ENCODE data around the gene UBIAD1.
"Not testable (repeated sequence)": the region's sequence is repeated elsewhere in the genome, so short reads cannot be mapped to it uniquely, and the experiment has no call there.

UBIAD1 gene, protein sequence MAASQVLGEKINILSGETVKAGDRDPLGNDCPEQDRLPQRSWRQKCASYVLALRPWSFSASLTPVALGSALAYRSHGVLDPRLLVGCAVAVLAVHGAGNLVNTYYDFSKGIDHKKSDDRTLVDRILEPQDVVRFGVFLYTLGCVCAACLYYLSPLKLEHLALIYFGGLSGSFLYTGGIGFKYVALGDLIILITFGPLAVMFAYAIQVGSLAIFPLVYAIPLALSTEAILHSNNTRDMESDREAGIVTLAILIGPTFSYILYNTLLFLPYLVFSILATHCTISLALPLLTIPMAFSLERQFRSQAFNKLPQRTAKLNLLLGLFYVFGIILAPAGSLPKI

DNA sequence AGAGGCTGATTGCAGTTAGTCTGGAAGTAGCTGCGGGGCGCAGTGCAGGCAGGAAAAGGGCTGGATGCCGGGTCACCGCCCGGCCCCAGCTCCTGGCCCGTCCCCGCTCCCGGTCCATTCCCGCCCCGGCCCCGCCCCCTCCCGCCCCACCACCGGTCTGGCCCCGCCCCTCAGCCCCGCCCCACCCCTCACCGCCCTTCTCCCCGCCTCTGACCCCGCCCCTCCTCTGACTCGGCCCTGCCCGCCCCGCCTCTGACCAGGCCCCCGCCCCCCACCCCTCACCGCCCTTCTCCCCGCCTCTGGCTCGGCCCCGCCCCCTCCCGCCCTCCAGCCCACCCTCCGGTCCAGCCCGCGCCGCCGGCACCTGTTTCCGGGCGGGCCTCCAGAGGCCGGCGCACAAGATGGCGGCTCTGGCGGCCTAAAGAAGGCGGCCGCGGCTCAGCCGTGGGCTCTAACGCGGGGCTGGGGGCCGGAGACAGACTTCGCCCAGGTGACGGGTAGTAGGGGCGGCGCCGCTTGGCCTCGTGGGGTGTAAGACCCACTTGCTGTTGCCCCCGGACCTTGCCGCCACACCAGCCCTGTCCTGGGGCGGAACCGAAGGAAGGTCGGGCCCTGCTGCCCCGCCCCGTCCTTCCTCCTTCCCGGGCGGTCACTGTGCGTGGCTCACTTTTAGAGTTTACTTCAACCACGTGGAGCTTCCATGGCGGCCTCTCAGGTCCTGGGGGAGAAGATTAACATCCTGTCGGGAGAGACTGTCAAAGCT lies at the start of gene UBIAD1:
TSS of gene UBIAD1 (plus strand) at position 367 of the 763 bp plus-strand sequence. CDS start at position 701, 334 bp downstream.
- peak; percentile 86 for DNase-seq (ENCODE audit: low spot score)

DNA sequence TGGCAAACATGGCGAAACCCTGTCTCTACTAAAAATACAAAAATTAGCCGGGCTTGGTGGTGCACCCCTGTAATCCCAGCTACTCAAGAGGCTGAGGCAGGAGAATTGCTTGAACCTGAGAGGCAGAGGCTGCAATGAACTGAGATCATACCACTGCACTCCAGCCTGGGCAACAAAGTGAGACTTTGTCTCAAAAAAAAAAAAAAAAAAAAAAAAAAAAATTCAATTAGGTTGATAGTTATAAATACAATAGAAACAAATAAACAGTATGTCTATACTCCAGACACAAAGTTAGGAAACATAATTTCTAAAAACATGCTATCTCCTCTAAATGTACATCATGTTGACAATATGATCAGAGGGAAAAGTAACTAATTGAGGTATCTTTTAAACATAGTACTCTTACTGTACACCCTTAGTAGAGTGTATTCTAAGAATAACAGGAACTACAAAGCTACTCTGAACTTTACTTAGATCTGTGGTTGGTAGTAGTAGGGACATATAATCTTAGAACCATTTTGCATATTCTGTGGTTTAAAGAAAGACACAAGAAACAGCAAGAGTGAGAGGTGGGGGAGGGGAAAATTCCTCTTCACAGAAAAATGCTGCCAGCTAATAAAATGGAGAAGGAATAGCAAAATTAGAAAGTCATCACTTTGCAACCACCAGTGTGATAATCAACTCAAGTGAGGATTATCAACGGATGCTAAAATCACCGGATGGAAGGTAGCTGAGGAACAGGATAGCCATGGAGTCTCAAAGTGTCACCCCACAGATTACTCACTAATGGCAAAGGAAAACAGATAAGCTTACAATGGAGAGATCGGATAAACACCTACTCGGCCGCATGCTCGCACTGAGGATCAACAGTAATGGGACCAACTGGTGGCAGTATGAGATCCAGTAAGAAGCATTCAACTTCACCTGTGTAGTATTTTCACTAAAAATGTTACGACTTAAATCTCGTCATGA lies 45.6 kb upstream of the UBIAD1 start:
- no peak for DNase-seq (ENCODE audit: low spot score)

DNA sequence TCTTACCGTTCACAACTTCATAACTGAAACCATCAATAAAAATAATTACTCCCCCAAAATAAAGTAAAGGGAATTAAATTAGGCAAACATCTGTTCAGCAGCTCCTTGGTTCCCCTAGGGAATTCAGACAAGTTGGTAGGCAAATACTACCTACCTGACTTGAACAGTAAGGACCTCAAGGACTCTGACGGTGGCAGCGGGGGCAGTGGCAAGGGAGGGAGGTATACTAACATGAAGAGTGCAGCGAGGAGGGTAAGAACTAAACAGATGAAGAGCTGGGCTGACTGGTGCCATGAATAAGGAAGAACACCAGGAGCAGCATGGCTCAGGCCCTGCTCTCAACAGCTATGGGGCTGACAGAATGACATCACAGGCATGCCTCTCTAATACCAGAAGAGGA lies 43.8 kb upstream of the UBIAD1 start:
- no peak for DNase-seq (ENCODE audit: low spot score)

DNA sequence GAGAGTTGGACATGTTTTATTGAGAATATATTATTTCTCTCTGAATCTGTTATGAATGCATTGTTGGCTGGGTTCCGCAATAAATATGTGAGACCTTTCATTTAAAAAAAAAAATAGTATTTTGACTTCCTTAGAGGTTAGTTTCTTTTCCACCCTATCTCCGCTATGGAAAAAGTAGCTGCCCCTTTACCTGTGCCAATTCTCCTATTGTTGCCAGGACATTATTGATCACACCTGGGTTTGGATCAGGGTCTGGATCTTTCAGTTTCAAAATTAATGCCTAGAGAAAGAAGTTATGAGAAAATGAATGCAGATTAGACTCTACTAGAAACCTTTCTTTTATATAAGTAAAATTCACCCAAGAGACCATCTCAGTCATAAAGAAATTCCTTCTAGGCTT lies 39.8 kb upstream of the UBIAD1 start:
- DNase-seq (ENCODE audit: low spot score), result no peak

DNA sequence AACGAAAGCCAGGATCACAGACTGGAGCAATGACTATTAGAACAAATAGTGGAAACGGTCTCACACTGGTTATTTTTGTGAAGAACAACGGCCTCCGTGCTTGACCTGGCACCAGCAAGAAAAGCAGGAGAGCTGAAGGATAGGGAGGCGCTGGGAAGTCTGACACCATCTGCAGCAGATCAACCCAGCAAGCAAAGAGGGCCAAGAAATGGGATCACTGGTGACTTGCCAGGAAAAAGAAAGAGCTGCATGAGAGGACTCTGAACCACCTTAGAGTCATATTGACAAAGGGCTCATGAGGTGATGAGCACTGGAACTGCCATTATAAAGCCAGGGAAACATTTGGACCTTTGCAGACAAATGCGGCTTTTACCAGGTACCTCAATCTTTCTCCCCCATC lies 35.6 kb upstream of the UBIAD1 start:
- no peak for DNase-seq (ENCODE audit: low spot score)

DNA sequence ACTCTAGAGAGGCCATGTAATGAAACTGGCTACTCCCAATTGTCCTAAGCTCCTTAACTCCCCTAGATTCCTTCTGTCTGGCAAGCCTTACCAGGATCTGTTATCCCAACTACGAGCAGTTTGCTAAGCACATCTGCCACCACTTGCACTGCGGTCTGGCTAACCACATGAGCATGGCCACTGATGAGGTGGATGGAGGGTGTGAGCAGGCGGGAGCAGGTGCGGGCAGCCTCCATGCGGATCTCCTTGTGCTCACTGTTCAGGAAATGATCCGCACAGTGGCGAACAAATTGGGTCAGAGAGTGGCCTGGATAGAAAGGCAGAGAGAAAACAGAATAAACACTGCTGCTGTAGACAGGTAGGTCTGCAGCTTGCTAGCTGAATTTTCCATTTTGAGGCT lies 34.7 kb upstream of the UBIAD1 start:
- DNase-seq (ENCODE audit: low spot score), result no peak

DNA sequence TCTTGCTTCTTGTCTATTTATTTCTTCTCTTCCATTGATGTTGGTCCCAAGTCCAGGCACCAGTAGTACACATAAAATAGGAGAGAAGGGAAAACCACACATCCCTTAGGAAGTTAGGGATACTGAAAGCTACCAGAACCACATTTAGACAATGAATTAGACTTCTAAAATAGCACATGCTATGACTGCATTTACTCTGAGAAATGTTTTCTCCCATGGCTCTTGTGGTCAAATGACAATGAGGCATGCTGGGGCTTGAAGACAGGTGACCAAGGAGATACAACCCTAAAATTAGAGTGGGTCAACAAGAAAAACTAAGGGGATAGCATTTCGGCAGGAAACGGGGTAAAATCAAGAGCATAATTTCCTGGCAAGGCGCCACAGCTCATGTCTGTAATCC lies 27.8 kb upstream of the UBIAD1 start:
- DNase-seq (ENCODE audit: low spot score), result no peak

DNA sequence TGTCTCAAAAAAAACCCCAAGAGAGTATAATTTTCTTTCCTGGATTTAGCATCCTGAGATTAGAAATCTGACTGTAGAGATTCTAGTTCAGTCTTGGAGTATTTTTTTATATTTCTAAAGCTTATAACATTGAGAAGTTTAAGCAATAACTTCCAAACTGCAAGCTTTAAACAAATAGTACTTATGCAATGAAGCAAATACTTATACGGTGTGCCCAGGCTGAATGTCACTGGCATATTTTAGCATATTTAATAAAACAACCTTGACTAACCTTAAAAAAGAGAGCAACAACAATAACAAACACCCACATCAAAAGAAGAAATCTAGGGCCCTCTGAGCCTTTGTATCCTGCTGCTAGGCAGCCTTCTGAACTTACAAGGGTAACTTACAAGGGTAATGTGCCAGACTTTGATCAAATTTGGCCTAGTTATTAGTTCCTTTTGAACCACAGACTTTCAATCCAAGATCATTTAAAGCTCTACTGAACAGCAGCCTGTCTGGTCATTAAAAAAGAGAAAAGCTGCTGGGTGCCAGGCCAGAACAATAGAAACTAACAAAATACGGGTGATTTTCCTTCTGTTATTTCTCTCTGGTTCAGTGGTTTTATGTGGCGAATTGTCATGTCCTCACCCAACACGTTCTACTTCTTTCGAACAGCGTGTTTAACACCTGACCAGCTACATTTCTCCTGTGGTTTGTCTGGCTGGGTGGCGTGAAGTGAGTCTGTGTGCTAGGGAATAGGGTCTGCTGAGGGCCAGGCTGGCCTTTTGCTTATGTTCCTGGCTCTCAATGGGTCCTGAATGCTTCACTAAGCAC lies 26.9 kb upstream of the UBIAD1 start:
- DNase-seq (ENCODE audit: low spot score), result no peak

DNA sequence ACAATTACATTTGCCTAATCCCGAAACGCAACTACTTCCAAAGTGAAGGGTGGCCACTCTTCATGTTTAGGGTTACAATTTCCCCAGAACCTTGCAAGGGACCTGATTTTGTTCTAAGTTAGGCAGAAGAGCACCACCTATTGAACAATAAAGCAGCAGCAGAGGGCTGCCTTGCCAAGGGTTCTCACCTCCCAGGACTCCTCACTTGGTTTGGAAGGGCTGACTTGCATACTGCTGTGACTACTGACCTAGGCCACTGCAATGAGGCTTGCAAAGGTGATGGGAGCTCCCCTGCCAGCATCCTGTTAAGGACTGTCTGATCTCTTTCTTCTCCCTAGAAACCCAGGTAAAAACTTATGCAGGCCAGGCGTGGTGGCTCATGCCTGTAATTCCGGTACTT lies 24.8 kb upstream of the UBIAD1 start:
- no peak for DNase-seq (ENCODE audit: low spot score)

DNA sequence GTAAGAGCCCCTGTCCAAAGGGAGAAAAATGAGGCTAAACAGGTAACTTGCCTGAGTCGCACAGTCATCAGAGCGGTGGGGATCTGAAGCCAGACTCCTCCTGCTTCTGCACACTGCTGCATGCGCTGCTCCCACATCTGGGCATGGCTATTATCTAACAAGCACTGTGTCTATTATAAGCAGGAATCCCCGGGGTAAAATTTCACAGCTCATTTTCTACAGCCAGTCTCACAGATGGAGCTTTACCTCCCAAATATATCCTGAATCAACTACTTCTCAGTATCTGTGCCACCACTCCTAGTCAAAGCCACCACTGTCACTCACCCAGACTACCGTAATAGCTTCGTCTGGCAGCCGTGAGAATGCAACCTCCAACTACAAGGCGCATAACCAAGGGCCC lies 20.5 kb upstream of the UBIAD1 start:
- no peak for DNase-seq (ENCODE audit: low spot score)

DNA sequence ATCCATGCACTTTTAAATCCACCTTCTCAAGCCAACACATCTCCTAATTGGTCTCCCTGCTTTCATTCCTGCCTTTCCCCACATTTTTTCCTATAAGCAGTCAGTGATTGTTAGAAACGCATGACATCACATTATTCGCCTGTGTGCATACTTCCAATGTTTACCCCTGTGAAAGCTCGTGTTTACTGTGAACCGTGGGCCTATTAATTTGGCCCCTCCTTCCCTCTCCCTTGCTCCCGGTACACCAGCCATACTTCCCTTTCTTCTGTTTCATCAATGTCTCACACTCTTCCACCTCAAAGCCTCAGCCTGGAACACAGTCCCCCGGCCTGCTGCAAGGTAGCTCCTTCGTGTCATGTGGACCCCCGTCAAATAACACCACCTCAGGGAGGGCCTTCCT lies 19.8 kb upstream of the UBIAD1 start:
- DNase-seq (ENCODE audit: low spot score), result no peak

DNA sequence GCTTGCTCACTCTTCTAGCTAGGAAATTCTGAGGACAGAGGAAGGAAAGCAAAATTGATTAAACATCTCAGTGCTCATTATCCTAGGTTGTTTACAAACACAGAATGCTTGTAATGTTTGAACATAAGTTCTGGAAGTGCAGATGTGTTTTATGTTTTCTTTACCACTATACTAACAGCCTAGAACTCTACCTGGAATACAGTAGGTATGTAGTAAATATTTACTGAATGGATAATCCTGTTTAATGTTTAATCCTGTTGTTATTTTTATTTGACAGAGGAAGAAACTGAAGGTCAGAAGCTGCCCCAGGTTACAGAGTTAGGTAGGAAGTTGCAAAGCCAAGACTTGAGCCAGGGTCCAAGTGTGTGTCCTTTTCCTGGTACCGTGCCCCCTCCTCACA lies 16.7 kb upstream of the UBIAD1 start:
- DNase-seq (ENCODE audit: low spot score), result no peak

DNA sequence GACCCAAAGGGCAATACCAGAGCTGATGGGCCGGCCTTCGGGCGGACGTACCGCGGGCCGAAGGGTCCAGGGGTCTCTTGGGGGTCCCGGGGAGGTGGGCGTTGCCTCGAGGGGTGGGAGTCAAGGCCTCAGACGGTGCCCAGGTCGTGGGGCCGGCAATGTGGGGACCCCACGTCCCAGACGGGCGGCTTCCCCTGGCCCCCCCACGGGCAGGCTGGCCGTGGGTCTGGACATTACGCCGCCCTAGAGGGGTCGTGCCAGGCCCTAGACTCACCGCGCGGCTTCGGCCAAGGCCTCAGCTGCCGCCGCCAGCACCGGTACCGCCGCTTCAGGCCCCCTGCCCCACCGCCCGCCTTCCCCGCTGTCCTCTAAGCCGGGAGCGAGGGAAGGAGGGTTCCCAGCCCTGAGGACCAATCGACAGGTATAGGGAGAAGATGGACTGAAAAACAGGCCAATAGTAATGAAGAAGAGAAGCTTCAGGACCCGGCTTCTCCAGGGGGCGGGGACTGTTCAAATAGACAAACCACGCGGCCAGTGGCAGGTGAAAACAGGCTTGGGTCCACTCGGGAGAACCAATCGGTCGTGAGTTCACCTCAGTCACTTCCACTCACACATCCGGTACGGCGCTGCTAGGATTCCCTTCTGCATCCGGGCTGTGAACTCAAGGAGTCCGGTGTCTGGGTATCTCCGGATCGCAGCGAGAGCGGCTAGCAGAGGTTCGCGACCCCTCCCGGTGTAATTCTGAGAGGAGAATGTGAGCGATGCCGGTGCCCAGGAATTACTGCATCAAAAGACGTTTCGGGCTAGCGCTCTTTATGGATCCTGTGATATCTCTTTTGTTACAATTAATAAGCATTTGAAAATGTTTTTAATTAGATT lies 10.6 kb upstream of the UBIAD1 start, which contains the start of gene MTOR:
TSS of gene MTOR (minus strand) at position 381 of the 879 bp plus-strand sequence. CDS start 3,142 bp downstream, outside the sequence.
- peak; percentile 100 for DNase-seq (ENCODE audit: low spot score)

DNA sequence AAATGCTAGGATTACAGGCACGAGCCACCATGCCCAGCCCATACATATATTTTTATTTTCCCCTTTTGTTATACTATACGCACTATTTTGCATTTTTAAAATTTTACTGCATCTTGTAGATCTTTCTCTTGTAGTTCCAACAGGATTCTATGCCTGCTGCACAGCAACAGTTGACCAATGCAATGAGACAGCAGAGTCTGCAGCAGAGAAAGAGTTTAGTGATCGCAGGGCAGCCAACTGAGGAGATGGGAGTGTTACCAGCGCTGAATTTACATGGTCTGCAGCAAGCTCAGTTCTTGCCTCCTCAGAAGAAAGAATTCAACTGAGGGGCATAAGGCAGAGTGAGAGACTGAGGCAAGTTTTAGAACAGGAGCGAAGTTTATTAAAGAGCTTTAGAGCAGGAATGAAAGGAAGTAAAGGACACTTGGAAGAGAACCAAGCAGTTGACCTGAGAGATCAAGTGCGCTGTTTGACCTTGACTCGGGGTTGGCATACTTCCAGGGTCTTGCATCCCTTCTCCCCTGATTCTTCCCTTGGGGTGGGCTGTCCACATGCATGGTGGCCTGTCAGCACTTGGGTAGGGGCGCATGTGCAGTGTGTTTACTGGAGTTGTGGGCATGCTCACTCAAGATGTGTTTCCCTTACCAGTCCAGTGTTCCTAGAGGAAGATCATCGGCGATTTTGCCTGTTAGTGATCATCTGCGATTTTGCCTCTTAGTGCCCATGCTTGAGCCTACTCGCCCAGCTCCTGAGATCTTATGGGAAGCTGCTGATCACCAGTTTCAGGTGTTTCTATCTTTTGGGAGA lies 6.5 kb upstream of the UBIAD1 start:
- DNase-seq (ENCODE audit: low spot score), result no peak

DNA sequence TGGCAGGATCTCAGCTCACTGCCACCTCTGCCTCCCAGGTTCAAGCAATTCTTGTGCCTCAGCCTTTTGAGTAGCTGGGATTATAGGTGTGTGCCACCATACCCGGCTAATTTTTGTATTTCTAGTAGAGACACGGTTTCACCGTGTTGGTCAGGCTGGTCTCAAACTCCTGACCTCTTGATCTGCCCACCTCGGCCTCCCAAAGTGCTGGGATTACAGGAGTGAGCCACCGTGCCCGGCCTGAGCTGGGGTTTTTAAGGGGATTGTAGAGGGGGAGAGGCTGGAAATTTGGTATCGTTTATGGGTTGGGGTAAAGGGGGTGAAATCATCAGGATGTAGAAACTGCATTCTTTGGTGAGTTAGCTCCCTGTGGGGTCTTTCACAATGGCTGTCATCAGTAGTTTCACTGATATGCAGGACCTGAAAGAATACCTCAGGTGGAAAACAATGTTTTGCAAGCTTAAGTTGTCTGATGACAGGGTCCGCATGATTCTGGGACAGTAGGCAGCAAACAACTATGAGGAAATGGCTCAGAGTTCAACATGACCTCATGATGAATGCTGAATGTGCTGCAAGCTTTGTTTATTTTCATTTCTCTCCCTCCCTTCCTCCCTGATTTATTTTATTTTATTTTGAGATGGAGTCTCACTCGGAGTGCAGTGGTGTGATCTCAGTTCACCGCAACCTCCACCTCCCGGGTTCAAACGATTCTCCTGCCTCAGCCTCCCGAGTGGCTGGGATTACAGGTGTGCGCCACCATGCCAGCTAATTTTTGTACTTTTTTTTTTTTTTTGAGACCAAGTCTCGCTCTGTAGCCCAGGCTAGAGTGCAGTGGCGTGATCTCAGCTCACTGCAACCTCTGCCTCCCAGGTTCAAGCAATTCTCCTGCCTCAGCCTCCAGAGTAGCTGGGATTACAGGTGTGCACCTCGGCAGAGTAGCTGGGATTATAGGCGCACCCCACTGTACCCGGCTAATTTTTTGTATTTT lies 5.4 kb upstream of the UBIAD1 start:
- not testable (repeated sequence) for DNase-seq (ENCODE audit: low spot score)

DNA sequence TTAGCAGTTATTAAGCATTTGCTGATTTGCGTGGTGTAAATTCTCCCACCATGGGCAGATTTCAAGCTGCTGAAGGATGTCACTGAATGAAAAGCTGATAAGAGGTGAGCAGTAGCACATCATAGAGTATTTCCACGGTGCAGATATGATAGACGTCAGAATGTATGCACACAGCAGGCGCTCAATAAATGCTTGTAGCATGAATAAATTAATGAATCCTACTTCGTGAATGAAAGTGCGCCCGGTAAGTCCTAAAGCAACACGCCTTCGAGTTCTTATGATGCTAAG lies 510 bp upstream of the UBIAD1 start:
- DNase-seq (ENCODE audit: low spot score), result no peak

DNA sequence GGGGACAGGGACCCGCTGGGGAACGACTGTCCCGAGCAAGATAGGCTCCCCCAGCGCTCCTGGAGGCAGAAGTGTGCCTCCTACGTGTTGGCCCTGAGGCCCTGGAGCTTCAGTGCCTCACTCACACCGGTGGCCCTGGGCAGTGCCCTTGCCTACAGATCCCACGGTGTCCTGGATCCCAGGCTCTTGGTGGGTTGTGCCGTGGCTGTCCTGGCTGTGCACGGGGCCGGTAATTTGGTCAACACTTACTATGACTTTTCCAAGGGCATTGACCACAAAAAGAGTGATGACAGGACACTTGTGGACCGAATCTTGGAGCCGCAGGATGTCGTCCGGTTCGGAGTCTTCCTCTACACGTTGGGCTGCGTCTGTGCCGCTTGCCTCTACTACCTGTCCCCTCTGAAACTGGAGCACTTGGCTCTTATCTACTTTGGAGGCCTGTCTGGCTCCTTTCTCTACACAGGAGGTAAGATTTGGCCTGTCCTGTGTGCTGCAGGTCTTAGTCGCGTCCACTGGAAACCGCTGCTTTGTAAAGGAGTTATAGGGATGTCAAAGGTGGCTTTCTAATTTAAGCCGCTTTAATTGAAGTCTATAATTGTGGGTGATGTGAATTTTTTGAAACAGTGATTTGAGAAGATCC lies 717 bp downstream of the UBIAD1 start:
- DNase-seq (ENCODE audit: low spot score), result no peak

DNA sequence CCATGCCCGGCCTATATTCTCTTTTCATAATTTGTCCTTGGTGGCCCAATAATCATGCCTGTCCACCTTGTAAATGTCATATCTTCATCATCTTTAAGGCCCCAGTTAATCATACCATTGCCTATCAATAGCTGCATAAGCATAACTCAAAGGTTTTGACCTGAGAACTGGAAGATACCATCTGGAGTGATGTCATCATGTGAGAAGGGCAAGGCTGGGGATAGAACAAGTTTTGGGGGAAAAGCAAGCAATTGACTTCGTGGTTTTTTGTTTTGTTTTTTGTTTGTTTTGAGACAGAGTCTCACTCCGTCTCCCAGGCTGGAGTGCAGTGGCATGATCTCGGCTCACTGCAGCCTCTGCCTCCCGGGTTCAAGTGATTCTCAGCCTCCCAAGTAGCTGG lies 6.2 kb downstream of the UBIAD1 start:
- DNase-seq (ENCODE audit: low spot score), result no peak
